ENCODE measurements around the gene MICB. TPM values are rescaled to one million over a fixed set of nuclear protein-coding genes. Genes with fewer than 3 reads are reported as not detected.

The MICB gene
- total and polyA plus RNA-seq, 9 of the 15 experiments (the other 6 are each of a cell fraction or from before 2014, with no cell fraction given) = 13.3 to 34.5 (median 19.8) TPM

DNA sequence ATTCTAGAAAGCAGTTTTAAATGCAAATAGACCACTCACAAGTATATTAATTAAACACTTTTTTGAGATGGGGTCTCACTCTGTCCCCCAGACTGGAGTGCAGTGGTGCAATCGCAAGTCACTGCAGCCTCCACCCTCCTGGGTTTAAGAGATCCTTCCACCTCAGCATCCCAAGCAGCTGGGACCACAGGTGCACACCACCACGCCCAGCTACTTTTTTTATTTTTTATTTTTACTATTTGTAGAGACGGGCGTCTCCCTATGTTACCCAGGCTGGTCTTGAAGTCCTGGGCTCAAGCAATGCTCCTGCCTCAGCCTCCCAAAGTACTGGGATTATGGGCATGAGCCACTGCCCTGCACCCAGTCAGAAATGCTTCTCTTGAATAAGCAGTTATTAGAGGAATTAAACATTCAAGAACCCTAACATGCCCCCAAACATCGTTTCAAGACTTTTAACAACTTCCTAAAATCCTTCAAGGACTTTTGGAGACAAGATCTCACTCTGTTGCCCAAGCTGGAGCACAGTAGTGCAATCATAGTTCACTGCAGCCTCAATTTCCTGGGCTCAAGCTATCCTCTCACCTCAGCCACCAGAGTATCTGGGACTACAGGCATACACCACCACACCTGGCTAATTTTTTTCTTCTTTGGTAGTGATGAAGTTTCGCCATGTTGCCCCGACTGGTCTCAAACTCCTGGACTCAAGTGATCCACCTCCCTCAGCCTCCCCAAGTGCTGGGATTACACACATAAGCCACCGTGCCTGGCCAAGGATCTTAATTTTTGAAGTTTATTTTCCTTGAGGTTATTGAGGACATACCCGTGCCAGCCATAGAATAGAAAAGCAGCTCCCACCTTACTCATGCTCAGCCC lies 34.1 kb downstream of the MICB start:
- Histone ChIP-seq H3K9me3 (replicated peaks; ENCODE audit: control insufficient read depth, insufficient read depth, low read depth, low read length) (no peaks in the 10 kb centered on the region), H3K27ac (ENCODE audit: extremely low read depth, low read depth, low read length) (peak overlapping the region; percentile 9; the same call in 1 of the 3 replicates), H3K4me3 (no peak overlapping the region), H2AFZ (ENCODE audit: low read depth, low read length) (no peak overlapping the region), H4K20me1 (replicated peaks; ENCODE audit: control insufficient read depth, insufficient read depth, low read length) (peaks cover 38% of the 10 kb centered on the region), H3K36me3 (ENCODE audit: control insufficient read depth, insufficient read depth, low read length) (peaks cover 75% of the 10 kb centered on the region), H3K4me1 (replicated peaks in 1 of 2; ENCODE audit: control insufficient read depth in 2 of 2, insufficient read depth in 2 of 2, low read length in 2 of 2) (peaks cover 0 to 17% of the 10 kb centered on the region in 2 experiments; a peak in 3 of 5 replicates), H3K4me2 (ENCODE audit: insufficient read depth, low read length) (no peak overlapping the region), H3K27me3 (ENCODE audit: control insufficient read depth in 2 of 2, insufficient read depth in 2 of 2, low read length in 2 of 2) (no peaks in the 10 kb centered on the region), H3K79me2 (ENCODE audit: control insufficient read depth, insufficient read depth, low read length) (peaks cover 38% of the 10 kb centered on the region), H3K9ac (ENCODE audit: insufficient read depth in 1 of 2, low read depth in 2 of 2, low read length in 2 of 2) (no peak overlapping the region), H3K9me1 (ENCODE audit: control insufficient read depth, insufficient read depth, low read length) (peaks cover 6% of the 10 kb centered on the region)
- 91% methylated on average over 8 of the region's 9 CpGs for WGBS (ENCODE audit: insufficient coverage, low coverage, missing lambda C conversion rate)
- DNase-seq (ENCODE audit: extremely low read depth in 1 of 4, low spot score in 3 of 4) = no peak
- ChIA-PET CTCF (ENCODE audit: low intra/inter-chr PET ratio) (no interaction called here), POLR2A (interaction anchor here (0.6 to 6.3 kb wide), 23 partner anchors 8 to 1306 kb away, joined by 3 to 107 read pairs (median 4); partner anchors contain the start of genes ATP6V1G2, DDX39B, MICB and NCR3)
- intact Hi-C loops (cut with micrococcal nuclease) = no loop called here
- TSS peak; percentile 3 for BruUV-seq (replicated peaks)
- FAIRE-seq = peak; percentile 63
- ATAC-seq = no peak
- in situ Hi-C loops (cut with MboI) = loop anchor here (5.0 to 25.0 kb wide), 2 partner anchors 35 to 1430 kb away; partner anchors contain the start of genes BRD2, HLA-DMA and MICB
- TF ChIP-seq, protein P1, sequence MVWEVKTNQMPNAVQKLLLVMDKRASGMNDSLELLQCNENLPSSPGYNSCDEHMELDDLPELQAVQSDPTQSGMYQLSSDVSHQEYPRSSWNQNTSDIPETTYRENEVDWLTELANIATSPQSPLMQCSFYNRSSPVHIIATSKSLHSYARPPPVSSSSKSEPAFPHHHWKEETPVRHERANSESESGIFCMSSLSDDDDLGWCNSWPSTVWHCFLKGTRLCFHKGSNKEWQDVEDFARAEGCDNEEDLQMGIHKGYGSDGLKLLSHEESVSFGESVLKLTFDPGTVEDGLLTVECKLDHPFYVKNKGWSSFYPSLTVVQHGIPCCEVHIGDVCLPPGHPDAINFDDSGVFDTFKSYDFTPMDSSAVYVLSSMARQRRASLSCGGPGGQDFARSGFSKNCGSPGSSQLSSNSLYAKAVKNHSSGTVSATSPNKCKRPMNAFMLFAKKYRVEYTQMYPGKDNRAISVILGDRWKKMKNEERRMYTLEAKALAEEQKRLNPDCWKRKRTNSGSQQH (CRISPR knock-in tag; IDR thresholded peaks at IDR 0.05) = 0 out of 2 replicates have a peak, but pooled peaks have one; percentile 50
- TF ChIP-seq, protein P2, sequence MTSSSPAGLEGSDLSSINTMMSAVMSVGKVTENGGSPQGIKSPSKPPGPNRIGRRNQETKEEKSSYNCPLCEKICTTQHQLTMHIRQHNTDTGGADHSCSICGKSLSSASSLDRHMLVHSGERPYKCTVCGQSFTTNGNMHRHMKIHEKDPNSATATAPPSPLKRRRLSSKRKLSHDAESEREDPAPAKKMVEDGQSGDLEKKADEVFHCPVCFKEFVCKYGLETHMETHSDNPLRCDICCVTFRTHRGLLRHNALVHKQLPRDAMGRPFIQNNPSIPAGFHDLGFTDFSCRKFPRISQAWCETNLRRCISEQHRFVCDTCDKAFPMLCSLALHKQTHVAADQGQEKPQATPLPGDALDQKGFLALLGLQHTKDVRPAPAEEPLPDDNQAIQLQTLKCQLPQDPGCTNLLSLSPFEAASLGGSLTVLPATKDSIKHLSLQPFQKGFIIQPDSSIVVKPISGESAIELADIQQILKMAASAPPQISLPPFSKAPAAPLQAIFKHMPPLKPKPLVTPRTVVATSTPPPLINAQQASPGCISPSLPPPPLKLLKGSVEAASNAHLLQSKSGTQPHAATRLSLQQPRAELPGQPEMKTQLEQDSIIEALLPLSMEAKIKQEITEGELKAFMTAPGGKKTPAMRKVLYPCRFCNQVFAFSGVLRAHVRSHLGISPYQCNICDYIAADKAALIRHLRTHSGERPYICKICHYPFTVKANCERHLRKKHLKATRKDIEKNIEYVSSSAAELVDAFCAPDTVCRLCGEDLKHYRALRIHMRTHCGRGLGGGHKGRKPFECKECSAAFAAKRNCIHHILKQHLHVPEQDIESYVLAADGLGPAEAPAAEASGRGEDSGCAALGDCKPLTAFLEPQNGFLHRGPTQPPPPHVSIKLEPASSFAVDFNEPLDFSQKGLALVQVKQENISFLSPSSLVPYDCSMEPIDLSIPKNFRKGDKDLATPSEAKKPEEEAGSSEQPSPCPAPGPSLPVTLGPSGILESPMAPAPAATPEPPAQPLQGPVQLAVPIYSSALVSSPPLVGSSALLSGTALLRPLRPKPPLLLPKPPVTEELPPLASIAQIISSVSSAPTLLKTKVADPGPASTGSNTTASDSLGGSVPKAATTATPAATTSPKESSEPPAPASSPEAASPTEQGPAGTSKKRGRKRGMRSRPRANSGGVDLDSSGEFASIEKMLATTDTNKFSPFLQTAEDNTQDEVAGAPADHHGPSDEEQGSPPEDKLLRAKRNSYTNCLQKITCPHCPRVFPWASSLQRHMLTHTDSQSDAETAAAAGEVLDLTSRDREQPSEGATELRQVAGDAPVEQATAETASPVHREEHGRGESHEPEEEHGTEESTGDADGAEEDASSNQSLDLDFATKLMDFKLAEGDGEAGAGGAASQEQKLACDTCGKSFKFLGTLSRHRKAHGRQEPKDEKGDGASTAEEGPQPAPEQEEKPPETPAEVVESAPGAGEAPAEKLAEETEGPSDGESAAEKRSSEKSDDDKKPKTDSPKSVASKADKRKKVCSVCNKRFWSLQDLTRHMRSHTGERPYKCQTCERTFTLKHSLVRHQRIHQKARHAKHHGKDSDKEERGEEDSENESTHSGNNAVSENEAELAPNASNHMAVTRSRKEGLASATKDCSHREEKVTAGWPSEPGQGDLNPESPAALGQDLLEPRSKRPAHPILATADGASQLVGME (CRISPR knock-in tag; IDR thresholded peaks at IDR 0.05) = no peak
- TF ChIP-seq SMAD3 (CRISPR knock-in tag; conservative IDR thresholded peaks at IDR 0.05) (0 out of 2 replicates have a peak, but pooled peaks have one; percentile 68), POLR2AphosphoS5 (IDR thresholded peaks at IDR 0.05; ENCODE audit: control insufficient read depth, insufficient read depth, low read depth, low read length) (peak; percentile 7; the same call in 1 of the 2 replicates), ZNF696 (CRISPR knock-in tag; conservative IDR thresholded peaks at IDR 0.05) (0 out of 2 replicates have a peak, but pooled peaks have one; percentile 36), FOXM1 (IDR thresholded peaks at IDR 0.05; ENCODE audit: low read depth) (no peak), FOXM1 (CRISPR knock-in tag; IDR thresholded peaks at IDR 0.05; ENCODE audit: low read depth) (0 out of 2 replicates have a peak, but pooled peaks have one; percentile 33), CAMTA2 (CRISPR knock-in tag; conservative IDR thresholded peaks at IDR 0.05) (0 out of 2 replicates have a peak, but pooled peaks have one; percentile 40), NFXL1 (CRISPR knock-in tag; IDR thresholded peaks at IDR 0.05) (0 out of 2 replicates have a peak, but pooled peaks have one; percentile 21), SUPT5H (IDR thresholded peaks at IDR 0.05) (peak; percentile 79), ZNF766 (CRISPR knock-in tag; conservative IDR thresholded peaks at IDR 0.05) (no peak), MAZ (CRISPR knock-in tag; conservative IDR thresholded peaks at IDR 0.05 in 1 of 2, IDR thresholded peaks at IDR 0.05 in 1 of 2) (peak in 1 of 2 experiments; percentile 38; a peak in 1 of 4 replicates)

All from K562 (cell line).